ENCODE data around the gene ARHGEF40. TPM values are rescaled to one million over a fixed set of nuclear protein-coding genes. Genes with fewer than 3 reads are reported as not detected.

Gene ARHGEF40
- total and polyA plus RNA-seq, 10 of the 15 experiments (the other 5 are each of a cell fraction or from before 2014, with no cell fraction given) = 0.03 to 0.31 (median 0.08) TPM; not detected in 2

GRCh38 chr14:21103710-21104447 lies 33.8 kb downstream of the ARHGEF40 start (continued):
- peak; percentile 98 for TF ChIP-seq CHD2 (IDR thresholded peaks at IDR 0.05; ENCODE audit: borderline replicate concordance, low read depth, low read length)
- TF ChIP-seq SIX5 (IDR thresholded peaks at IDR 0.05; ENCODE audit: low read depth, low read length, severe bottlenecking) = no peak
- TF ChIP-seq DPF2 (IDR thresholded peaks at IDR 0.05) = peak; percentile 81
- no peak for TF ChIP-seq GABPA (IDR thresholded peaks at IDR 0.05; ENCODE audit: low read depth)
- TF ChIP-seq MTA3 (IDR thresholded peaks at IDR 0.05; ENCODE audit: borderline replicate concordance, low read length) = no peak
- peak; percentile 91 for TF ChIP-seq NR2C1 (IDR thresholded peaks at IDR 0.05)
- no peak for TF ChIP-seq ZNF217 (IDR thresholded peaks at IDR 0.05)
- TF ChIP-seq RELA (IDR thresholded peaks at IDR 0.05; ENCODE audit: borderline replicate concordance, partially characterized antibody) = peak; percentile 84
- no peak for TF ChIP-seq ZZZ3 (IDR thresholded peaks at IDR 0.05; ENCODE audit: control insufficient read depth, insufficient read length, low read depth)
- TF ChIP-seq SMAD1 (IDR thresholded peaks at IDR 0.05; ENCODE audit: low read depth, partially characterized antibody) = peak; percentile 12
- no peak for TF ChIP-seq KAT2A (conservative IDR thresholded peaks at IDR 0.05; ENCODE audit: control insufficient read depth, low read depth, low read length)
- TF ChIP-seq PKNOX1 (IDR thresholded peaks at IDR 0.05) = peak; percentile 93
- TF ChIP-seq MXI1 (IDR thresholded peaks at IDR 0.05; ENCODE audit: low read depth, low read length) = peak; percentile 47
- TF ChIP-seq BCL3 (IDR thresholded peaks at IDR 0.05; ENCODE audit: borderline replicate concordance, insufficient read depth, low read depth, low read length, poor library complexity, severe bottlenecking) = no peak
- peak; percentile 100 for TF ChIP-seq FOXK2 (IDR thresholded peaks at IDR 0.05)
- no peak for TF ChIP-seq CHD4 (IDR thresholded peaks at IDR 0.05)
- peak; percentile 99 for TF ChIP-seq NR2F1 (conservative IDR thresholded peaks at IDR 0.05)
- TF ChIP-seq RAD21 (IDR thresholded peaks at IDR 0.05; ENCODE audit: insufficient read depth, low read depth, low read length) = 0 out of 2 replicates have a peak, but pooled peaks have one; percentile 21
- TF ChIP-seq ZNF207 (IDR thresholded peaks at IDR 0.05; ENCODE audit: borderline replicate concordance) = peak; percentile 100
- TF ChIP-seq SUPT20H (IDR thresholded peaks at IDR 0.05; ENCODE audit: borderline replicate concordance, control insufficient read depth, low read depth, low read length) = no peak
- no peak for TF ChIP-seq RAD51 (IDR thresholded peaks at IDR 0.05)
- peak; percentile 98 for TF ChIP-seq RELB (IDR thresholded peaks at IDR 0.05; ENCODE audit: low read depth)
- TF ChIP-seq YBX1 (IDR thresholded peaks at IDR 0.05) = no peak
- TF ChIP-seq REST (IDR thresholded peaks at IDR 0.05; ENCODE audit: low read depth, low read length) = no peak

Data from GM12878 (cell line).